Fibroblast of villous mesenchyme (primary cell): ENCODE results near the gene CEP350. TPM values are rescaled to one million over a fixed set of nuclear protein-coding genes. Genes with fewer than 3 reads are reported as not detected.
"Not testable (repeated sequence)": the region's sequence is repeated elsewhere in the genome, so short reads cannot be mapped to it uniquely, and the experiment has no call there.

Experiments used
- DNase-seq: peaks from one replicate; pipeline ENCODE4 v3.0.0-alpha.2; 2010; ENCODE audit warnings: low read depth
- H3K4me3 ChIP-seq: 2 replicates; pipeline ENCODE4 v1.5.1; 2011; ENCODE audit warnings: low read depth, mild to moderate bottlenecking, low read length
- CTCF ChIP-seq: IDR thresholded peaks from 2 replicates; pipeline ENCODE4 v1.5.1; 2012; ENCODE audit warnings: low read depth, mild to moderate bottlenecking, low read length; ENCODE audit not compliant: insufficient read depth
- total RNA-seq: library from RNA; depleted of rRNA; stranded (reverse); fragments of >200 nt; gene quantifications from 2 replicates; pipeline ENCODE4 v1.2.3, GENCODE V29; 2012

CEP350 gene
- total RNA-seq, 1 donor = 72.1 TPM

GRCh38 chr1:179955731-179956130, 1.1 kb downstream of the CEP350 start:
- H3K4me3 ChIP-seq = peak overlapping the region; percentile 86
- no peak for DNase-seq
- no peak for TF ChIP-seq CTCF

GRCh38 chr1:179958359-179958758, 3.7 kb downstream of the CEP350 start:
- no peak for TF ChIP-seq CTCF
- DNase-seq = no peak
- no peak overlapping the region for H3K4me3 ChIP-seq

- not testable (repeated sequence) for DNase-seq, H3K4me3 ChIP-seq
Measured at GRCh38 chr1:179962168-179962567, 7.6 kb downstream of the CEP350 start.

GRCh38 chr1:179966551-179966950, 11.9 kb downstream of the CEP350 start:
- no peak overlapping the region for H3K4me3 ChIP-seq
- no peak for DNase-seq
- TF ChIP-seq CTCF = no peak

GRCh38 chr1:179968284-179968993, 13.8 kb downstream of the CEP350 start:
- DNase-seq = no peak
- TF ChIP-seq CTCF = no peak
- H3K4me3 ChIP-seq = no peak overlapping the region

- DNase-seq = peak; percentile 14
- no peak overlapping the region for H3K4me3 ChIP-seq
- TF ChIP-seq CTCF = no peak
Measured at GRCh38 chr1:179968994-179969919, 14.6 kb downstream of the CEP350 start.

- DNase-seq = peak; percentile 58
- no peak overlapping the region for H3K4me3 ChIP-seq
- no peak for TF ChIP-seq CTCF
Measured at GRCh38 chr1:179969962-179970361, 15.4 kb downstream of the CEP350 start.
